Ovary (tissue), 3 donors: Measurements from ENCODE around the gene HEPN1.

Experiments used
- CTCF ChIP-seq, 3 donors: fragments of 450-650 bp in 2 of 3; fragments of 200-600 bp in 1 of 3; IDR thresholded peaks; one replicate each; pipeline versions ENCODE4 v1.5.1 to v1.8.0; 2016 to 2022; ENCODE audit warnings: antibody characterized with exemption in 3 of 3, mild to moderate bottlenecking in 1 of 3
- POLR2A ChIP-seq: fragments of 450-650 bp; IDR thresholded peaks from one replicate; pipeline ENCODE4 v1.6.1; 2017; ENCODE audit warnings: antibody characterized with exemption, mild to moderate bottlenecking, moderate library complexity
- donor health status: DM: no; HTN: no; CAD: no.

- TF ChIP-seq POLR2A: no peak
- TF ChIP-seq CTCF (IDR thresholded peaks at IDR 0.05): no peak
Measured at GRCh38 chr11:124880958-124881357, 38.1 kb upstream of the HEPN1 start.
